HepG2 (cell line): ENCODE measurements around the gene FTL. TPM values are rescaled to one million over a fixed set of nuclear protein-coding genes. Genes with fewer than 3 reads are reported as not detected.

Experiments
- ARID4A ChIP-seq: sonication (generic); formaldehyde crosslinking; IDR thresholded peaks from 2 replicates; pipeline ENCODE4 v1.5.0; 2020; ENCODE audit warnings: mild to moderate bottlenecking, missing genetic modification reagents, borderline replicate concordance
- CREB1 ChIP-seq, 2 experiments: fragments of 450-650 bp in 1 of 2; IDR thresholded peaks; 2 replicates each; pipeline ENCODE4 v1.6.1; 2016 to 2017; ENCODE audit warnings: control low read depth in 1 of 2, mild to moderate bottlenecking in 1 of 2, missing compliant biosample characterization in 1 of 2, missing genetic modification characterization in 1 of 2
- HES4 ChIP-seq: sonication (generic); formaldehyde crosslinking; IDR thresholded peaks from 2 replicates; pipeline ENCODE4 v1.9.0; 2021; ENCODE audit warnings: mild to moderate bottlenecking, missing genetic modification reagents, borderline replicate concordance
- MEIS2 ChIP-seq: sonication (generic); formaldehyde crosslinking; IDR thresholded peaks from 2 replicates; pipeline ENCODE4 v1.9.0; 2021; ENCODE audit warnings: mild to moderate bottlenecking, missing genetic modification reagents
- MXD1 ChIP-seq: sonication (generic); formaldehyde crosslinking; IDR thresholded peaks from 2 replicates; pipeline ENCODE4 v1.4.0; 2020; ENCODE audit warnings: mild to moderate bottlenecking, missing genetic modification reagents
- NR2C2 ChIP-seq: sonication (generic); formaldehyde crosslinking; IDR thresholded peaks from 2 replicates; pipeline ENCODE4 v1.4.0; 2020; ENCODE audit warnings: missing genetic modification reagents, mild to moderate bottlenecking, moderate library complexity, borderline replicate concordance
- RBFOX2 ChIP-seq: fragments of 200-400 bp; formaldehyde crosslinking; IDR thresholded peaks from 2 replicates; pipeline ENCODE4 v1.6.1; 2017; ENCODE audit warnings: low read depth, mild to moderate bottlenecking, low read length
- ZBTB39 ChIP-seq: sonication (generic); formaldehyde crosslinking; IDR thresholded peaks from 2 replicates; pipeline ENCODE4 v1.5.0; 2020; ENCODE audit warnings: missing genetic modification reagents
- ZHX1 ChIP-seq: sonication (generic); formaldehyde crosslinking; IDR thresholded peaks from 2 replicates; pipeline ENCODE4 v1.8.1; 2022; ENCODE audit warnings: low read depth, mild to moderate bottlenecking, missing genetic modification reagents
- ZNF136 ChIP-seq: sonication (generic); formaldehyde crosslinking; IDR thresholded peaks from 2 replicates; pipeline ENCODE4 v1.8.1; 2022; ENCODE audit warnings: low read depth, mild to moderate bottlenecking, moderate library complexity, missing genetic modification reagents
- ZNF747 ChIP-seq: sonication (generic); formaldehyde crosslinking; IDR thresholded peaks from 2 replicates; pipeline ENCODE4 v1.8.1; 2023; ENCODE audit warnings: missing genetic modification reagents, mild to moderate bottlenecking, borderline replicate concordance
- polyA plus RNA-seq, 8 experiments: library from polyadenylated mRNA; depleted of rRNA in 3 of 8; stranded (reverse) in 7 of 8; unstranded in 1 of 8; fragments of >200 nt; fragmentation: Illumina TruSeq in 4 of 8; extraction: Trizol in 4 of 8; gene quantifications; 2 replicates each; pipeline versions ENCODE4 v1.2.1 to v1.2.3, GENCODE V29; 2011 to 2016; ENCODE audit warnings: low read depth in 4 of 8, missing spikeins in 1 of 8, mixed read lengths in 1 of 8; ENCODE audit not compliant: insufficient read depth in 1 of 8
- total RNA-seq, 5 experiments: library from RNA; depleted of rRNA; stranded (reverse); fragments of >200 nt; fragmentation: Illumina TruSeq; extraction: Trizol; gene quantifications; 2 replicates each; pipeline ENCODE4 v1.2.3, GENCODE V29; 2016; ENCODE audit warnings: low read depth in 1 of 5

The FTL gene
- total and polyA plus RNA-seq, 2 of the 13 experiments (the other 11 are each of a cell fraction or from before 2014, with no cell fraction given): 2,721 to 8,800 TPM

- TF ChIP-seq CREB1 (IDR thresholded peaks at IDR 0.05) (peak; percentile 40; the same call in 1 of the 2 replicates), CREB1 (CRISPR knock-in tag; IDR thresholded peaks at IDR 0.05) (no peak), ARID4A (CRISPR knock-in tag) (peak; percentile 86; the same call in 1 of the 2 replicates), ZNF747 (CRISPR knock-in tag) (no peak), MEIS2 (CRISPR knock-in tag) (peak; percentile 94), HES4 (CRISPR knock-in tag) (peak; percentile 50), MXD1 (no peak; the same call in 1 of the 2 replicates), ZNF136 (no peak), ZBTB39 (CRISPR knock-in tag) (no peak), ZHX1 (CRISPR knock-in tag) (0 out of 2 replicates have a peak, but pooled peaks have one; percentile 50), NR2C2 (peak; percentile 60; the same call in 1 of the 2 replicates), RBFOX2 (peak; percentile 99)
Observed at GRCh38 chr19:48965040-48965805, at the start of gene FTL (continued).
